Activated T-helper 2 cell treated with anti-CD3 and anti-CD28 coated beads, Interferon-gamma antibody, Interleukin-2, Interleukin-4, amounts not matched to agents 10 μg/mL and 5 μg/mL and 100 μg/mL, durations not matched to agents 14 hours and 24 hours and 36 hours (primary cell): ENCODE results near the gene BMP4. TPM values are rescaled to one million over a fixed set of nuclear protein-coding genes. Genes with fewer than 3 reads are reported as not detected.
"Not testable (repeated sequence)": the region's sequence is repeated elsewhere in the genome, so short reads cannot be mapped to it uniquely, and the experiment has no call there.

Experiments
- DNase-seq: peaks from one replicate; pipeline ENCODE4 v3.0.0; 2021; ENCODE audit warnings: low spot score
- H3K27ac Mint-ChIP-seq: one replicate; pipeline ENCODE4 v1.8.0; 2021; ENCODE audit warnings: mixed read lengths
- H3K27me3 Mint-ChIP-seq: one replicate; pipeline ENCODE4 v1.8.0; 2021; ENCODE audit warnings: low read depth, mixed read lengths
- H3K36me3 Mint-ChIP-seq: one replicate; pipeline ENCODE4 v1.8.0; 2021; ENCODE audit warnings: low read depth, mixed read lengths
- H3K4me1 Mint-ChIP-seq: one replicate; pipeline ENCODE4 v1.8.0; 2021; ENCODE audit warnings: low read depth, mixed read lengths
- H3K4me3 Mint-ChIP-seq: one replicate; pipeline ENCODE4 v1.8.0; 2021; ENCODE audit warnings: low read depth, mild to moderate bottlenecking, moderate library complexity, mixed read lengths
- H3K9me3 Mint-ChIP-seq: one replicate; pipeline ENCODE4 v1.8.0; 2021; ENCODE audit warnings: mixed read lengths
- intact Hi-C: fragments of 100-400 bp; cut with micrococcal nuclease; formaldehyde crosslinking; loops from one replicate; pipeline ENCODE4 v1.15.1; 2023
- total RNA-seq: library from RNA; stranded (reverse); gene quantifications from 2 replicates; pipeline ENCODE4 v1.2.3, GENCODE V29; 2022

BMP4 gene
- total RNA-seq = not detected in 2 replicates

- DNase-seq = peak; percentile 10
Observed at GRCh38 chr14:53956427-53957201, at the start of gene BMP4. Gene BMP4, minus strand, starts transcription at chr14:53956825. Its CDS starts 4,603 bp downstream, at chr14:53952222.

GRCh38 chr14:54003064-54003463, 46.4 kb upstream of the BMP4 start:
- DNase-seq = no peak
- Mint-ChIP-seq H3K9me3 (peaks cover 4% of the 10 kb centered on the region), H3K36me3 (no peaks in the 10 kb centered on the region), H3K27me3 (no peaks in the 10 kb centered on the region), H3K27ac (no peak overlapping the region), H3K4me1 (no peaks in the 10 kb centered on the region), H3K4me3 (no peak overlapping the region)
- intact Hi-C loops = no loop called here

More at GRCh38 chr14:53956427-53957201, at the start of gene BMP4:
- intact Hi-C loops = loop anchor here (10.0 kb wide), 1 partner anchor 258 kb away; no protein-coding TSS in a partner anchor
- no peaks in the 10 kb centered on the region for H3K9me3 Mint-ChIP-seq
- H3K4me1 Mint-ChIP-seq = peaks cover 27% of the 10 kb centered on the region
- H3K27me3 Mint-ChIP-seq = peaks cover 75% of the 10 kb centered on the region
- no peak within 1 kb of the TSS for H3K27ac Mint-ChIP-seq
- peak within 1 kb of the TSS; percentile 51 for H3K4me3 Mint-ChIP-seq
- no peaks in the 10 kb centered on the region for H3K36me3 Mint-ChIP-seq

- H3K4me1 Mint-ChIP-seq = no peaks in the 10 kb centered on the region
- no peak overlapping the region for H3K27ac Mint-ChIP-seq
- no peak for DNase-seq
- no peaks in the 10 kb centered on the region for H3K36me3 Mint-ChIP-seq
- peaks cover 4% of the 10 kb centered on the region for H3K9me3 Mint-ChIP-seq
- intact Hi-C loops = no loop called here
- H3K27me3 Mint-ChIP-seq = no peaks in the 10 kb centered on the region
- H3K4me3 Mint-ChIP-seq = no peak overlapping the region
Observed at GRCh38 chr14:54002653-54003052, 46.0 kb upstream of the BMP4 start.

DNA sequence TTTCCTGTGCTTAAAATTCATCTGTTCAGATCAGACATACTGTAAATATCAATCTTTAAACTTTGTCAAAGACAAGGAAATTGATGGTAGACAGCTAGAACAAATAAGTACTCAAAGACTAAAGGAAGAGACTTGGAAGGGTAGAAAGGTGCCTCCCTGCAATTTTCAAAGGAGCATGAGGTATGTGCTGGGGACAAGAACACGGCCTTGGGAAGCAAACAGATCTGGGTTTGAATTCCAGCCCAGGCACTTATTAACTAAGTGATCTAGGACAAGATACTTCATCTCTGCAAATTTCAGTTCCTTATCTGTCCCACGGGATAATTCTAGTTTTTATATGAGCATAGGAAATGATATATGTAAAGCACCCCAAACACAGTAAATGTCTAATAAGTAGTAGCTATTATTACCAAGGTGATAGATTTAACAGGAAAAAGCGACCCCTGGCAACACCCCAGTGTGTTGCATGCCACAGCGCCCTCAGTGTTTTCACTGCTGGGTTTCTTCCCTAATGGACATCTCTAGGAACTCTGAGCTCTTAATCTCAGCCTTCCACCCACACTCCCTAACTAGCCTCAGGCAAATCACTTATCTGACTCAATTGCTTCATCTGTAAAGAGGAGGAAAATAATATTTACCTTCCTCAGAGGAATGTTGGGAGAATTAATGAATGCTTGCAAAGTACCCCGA, 44.7 kb upstream of the BMP4 start:
- Mint-ChIP-seq H3K36me3 (no peaks in the 10 kb centered on the region), H3K4me3 (no peak overlapping the region), H3K9me3 (peaks cover 4% of the 10 kb centered on the region), H3K27ac (no peak overlapping the region), H3K27me3 (no peaks in the 10 kb centered on the region), H3K4me1 (no peaks in the 10 kb centered on the region)
- DNase-seq = no peak
- intact Hi-C loops = no loop called here

DNA sequence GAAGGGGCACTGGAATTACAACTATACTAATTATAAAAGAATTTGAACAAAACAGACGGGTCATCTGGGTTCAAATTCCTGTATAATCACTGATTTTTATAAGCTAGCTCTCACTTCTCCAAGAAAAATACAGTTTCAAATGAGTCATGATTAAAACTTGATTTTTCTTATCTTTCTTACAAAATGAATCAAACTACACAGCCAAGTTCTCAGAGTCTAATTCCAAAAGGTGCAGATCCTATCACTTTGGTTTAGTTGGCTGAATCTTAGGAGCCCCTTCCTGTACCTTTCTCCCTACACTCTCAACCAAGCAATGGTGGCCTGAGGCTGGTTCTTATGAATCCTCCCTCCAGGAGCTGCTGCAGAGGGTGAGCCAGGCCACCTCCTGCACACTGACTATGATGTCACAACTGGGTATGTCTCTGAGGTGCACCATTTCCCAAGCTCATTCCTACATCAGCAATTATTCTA, 43.8 kb upstream of the BMP4 start:
- Mint-ChIP-seq H3K27me3 (no peaks in the 10 kb centered on the region), H3K9me3 (no peaks in the 10 kb centered on the region), H3K4me1 (no peaks in the 10 kb centered on the region), H3K36me3 (no peaks in the 10 kb centered on the region), H3K27ac (no peak overlapping the region), H3K4me3 (no peak overlapping the region)
- no peak for DNase-seq
- intact Hi-C loops = no loop called here

DNA sequence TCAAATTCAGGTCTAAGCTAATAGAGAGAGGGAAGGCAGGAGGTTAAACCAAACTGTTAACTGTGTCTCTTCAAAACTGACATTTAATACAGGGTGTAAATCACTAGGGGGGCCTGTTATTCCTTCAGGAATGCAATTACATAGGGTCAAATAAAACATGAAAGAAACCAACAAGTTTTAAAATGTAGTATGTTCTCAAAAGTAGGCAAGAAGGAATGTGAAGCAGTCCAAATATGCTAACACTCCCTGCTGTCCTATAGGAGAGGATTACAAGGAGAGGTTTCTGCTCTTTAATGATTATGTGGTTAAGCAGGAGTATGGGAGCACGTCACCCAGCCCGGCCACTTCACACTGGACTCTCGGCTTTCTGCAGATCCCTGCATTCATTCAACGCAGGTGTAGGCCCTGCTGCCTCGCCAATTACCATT, 42.5 kb upstream of the BMP4 start:
- H3K36me3 Mint-ChIP-seq = no peaks in the 10 kb centered on the region
- H3K4me1 Mint-ChIP-seq = no peaks in the 10 kb centered on the region
- H3K9me3 Mint-ChIP-seq = no peaks in the 10 kb centered on the region
- no peak overlapping the region for H3K4me3 Mint-ChIP-seq
- intact Hi-C loops = no loop called here
- DNase-seq = no peak
- no peak overlapping the region for H3K27ac Mint-ChIP-seq
- H3K27me3 Mint-ChIP-seq = no peaks in the 10 kb centered on the region

DNA sequence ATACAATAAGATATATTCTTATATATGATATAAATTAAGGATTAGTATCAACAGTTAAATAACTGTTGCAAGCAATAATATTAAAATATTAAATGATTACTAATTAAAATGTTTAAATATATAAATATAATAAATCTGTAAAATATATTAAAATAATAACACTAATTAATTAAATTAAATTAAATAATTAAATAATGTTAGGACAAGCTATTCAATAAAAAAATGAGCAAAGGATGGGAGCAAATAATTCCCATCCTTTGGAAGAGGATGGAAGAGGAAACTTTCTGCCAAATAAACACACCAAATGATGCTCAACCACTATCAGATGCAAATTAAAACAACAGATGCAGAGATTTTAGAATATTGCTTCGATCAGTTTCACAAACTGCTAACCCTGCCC, 39.4 kb upstream of the BMP4 start:
- Mint-ChIP-seq H3K27me3 (no peaks in the 10 kb centered on the region), H3K27ac (no peak overlapping the region), H3K4me1 (no peaks in the 10 kb centered on the region), H3K36me3 (no peaks in the 10 kb centered on the region), H3K4me3 (no peak overlapping the region), H3K9me3 (no peaks in the 10 kb centered on the region)
- DNase-seq = no peak
- intact Hi-C loops = no loop called here

- H3K4me3 Mint-ChIP-seq = no peak overlapping the region
- no peaks in the 10 kb centered on the region for H3K9me3 Mint-ChIP-seq
- DNase-seq = no peak
- H3K27ac Mint-ChIP-seq = no peak overlapping the region
- intact Hi-C loops = no loop called here
- H3K4me1 Mint-ChIP-seq = no peaks in the 10 kb centered on the region
- no peaks in the 10 kb centered on the region for H3K27me3 Mint-ChIP-seq
- no peaks in the 10 kb centered on the region for H3K36me3 Mint-ChIP-seq
Observed at GRCh38 chr14:53993920-53994607, 37.4 kb upstream of the BMP4 start.

DNA sequence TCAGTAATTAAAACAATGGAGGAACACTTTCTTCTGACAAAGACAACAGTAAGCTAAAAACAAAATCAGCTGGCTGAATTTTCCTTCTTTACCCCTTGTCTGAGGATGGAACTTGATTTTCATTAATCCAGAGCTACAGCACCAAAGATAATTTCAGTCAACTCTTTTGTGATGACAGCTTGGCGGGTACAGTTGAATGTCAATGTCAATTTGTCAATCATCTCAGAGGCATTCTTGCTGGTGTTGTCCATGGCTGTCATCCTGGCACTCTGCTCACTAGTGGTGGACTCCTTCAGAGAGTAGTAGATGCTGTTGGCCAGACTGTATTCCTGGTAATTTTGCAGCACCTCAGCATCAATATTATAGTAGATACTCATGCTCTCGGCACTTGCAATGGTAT, 34.4 kb upstream of the BMP4 start:
- intact Hi-C loops = no loop called here

GRCh38 chr14:53986718-53987117, 30.1 kb upstream of the BMP4 start:
- intact Hi-C loops, H3K4me3 Mint-ChIP-seq, H3K27ac Mint-ChIP-seq, DNase-seq, H3K4me1 Mint-ChIP-seq, H3K27me3 Mint-ChIP-seq, H3K36me3 Mint-ChIP-seq: not testable (repeated sequence)
- H3K9me3 Mint-ChIP-seq = peaks cover 25% of the 10 kb centered on the region

More for the DNA sequence above, 34.4 kb upstream of the BMP4 start:
- Mint-ChIP-seq H3K27me3 (no peaks in the 10 kb centered on the region), H3K4me3 (no peak overlapping the region), H3K36me3 (no peaks in the 10 kb centered on the region), H3K9me3 (peaks cover 4% of the 10 kb centered on the region), H3K27ac (no peak overlapping the region), H3K4me1 (no peaks in the 10 kb centered on the region)
- no peak for DNase-seq

DNA sequence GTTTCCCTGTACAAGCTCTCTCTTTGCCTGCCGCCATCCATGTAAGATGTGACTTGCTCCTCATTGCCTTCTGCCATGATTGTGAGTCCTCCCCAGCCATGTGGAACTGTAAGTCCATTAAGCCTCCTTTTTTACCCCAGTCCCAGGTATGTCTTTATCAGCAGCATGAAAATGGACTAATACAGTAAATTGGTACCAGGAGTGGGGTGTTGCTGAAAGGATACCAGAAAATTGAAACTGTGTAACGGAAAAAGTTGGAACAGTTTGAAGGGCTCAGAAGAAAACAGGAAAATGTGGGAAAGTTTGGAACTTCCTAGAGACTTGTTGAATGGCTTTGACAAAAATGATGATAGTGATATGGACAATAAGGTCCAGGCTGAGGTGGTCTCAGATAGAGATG, 28.3 kb upstream of the BMP4 start:
- H3K27ac Mint-ChIP-seq, H3K27me3 Mint-ChIP-seq, H3K4me1 Mint-ChIP-seq, DNase-seq, H3K4me3 Mint-ChIP-seq, H3K36me3 Mint-ChIP-seq, intact Hi-C loops: not testable (repeated sequence)
- peaks cover 25% of the 10 kb centered on the region for H3K9me3 Mint-ChIP-seq

- Mint-ChIP-seq H3K27me3 (peaks cover 2% of the 10 kb centered on the region), H3K36me3 (no peaks in the 10 kb centered on the region)
Observed at GRCh38 chr14:53983112-53983511, 26.5 kb upstream of the BMP4 start.

GRCh38 chr14:53982546-53982945, 25.9 kb upstream of the BMP4 start:
- Mint-ChIP-seq H3K4me1 (no peaks in the 10 kb centered on the region), H3K9me3 (peaks cover 25% of the 10 kb centered on the region), H3K36me3 (no peaks in the 10 kb centered on the region), H3K4me3 (no peak overlapping the region), H3K27ac (no peak overlapping the region), H3K27me3 (peaks cover 2% of the 10 kb centered on the region)
- no peak for DNase-seq
- intact Hi-C loops = no loop called here

More at GRCh38 chr14:53983112-53983511, 26.5 kb upstream of the BMP4 start:
- DNase-seq = no peak
- Mint-ChIP-seq H3K9me3 (peaks cover 25% of the 10 kb centered on the region), H3K4me1 (no peaks in the 10 kb centered on the region), H3K27ac (no peak overlapping the region), H3K4me3 (no peak overlapping the region)
- intact Hi-C loops = no loop called here
